SU-DHL-6 (cell line): ENCODE results near the gene RANBP3.

Experiments
- H2AFZ ChIP-seq: fragments of 200-600 bp; sonication (generic); 2 replicates; pipeline ENCODE4 v1.6.1; 2014; ENCODE audit warnings: low read depth, mild to moderate bottlenecking, moderate library complexity, mixed read lengths, antibody characterized with exemption, low read length; ENCODE audit not compliant: severe bottlenecking
- H3F3A ChIP-seq: fragments of 200-600 bp; shearing (Covaris generic); 2 replicates; pipeline ENCODE4 v1.6.0; 2016; ENCODE audit warnings: antibody characterized with exemption, mild to moderate bottlenecking; ENCODE audit not compliant: insufficient read depth
- H3K27ac ChIP-seq: fragments of 200-600 bp; sonication (generic); 2 replicates; pipeline ENCODE4 v1.5.1; 2016; ENCODE audit warnings: low read depth, mild to moderate bottlenecking, low read length, moderate library complexity, mixed read lengths
- H3K27me3 ChIP-seq: fragments of 200-600 bp; sonication (generic), shearing (Covaris generic); 2 replicates; pipeline ENCODE4 v1.6.0; 2014; ENCODE audit warnings: mild to moderate bottlenecking, low read length
- H3K36me3 ChIP-seq: fragments of 200-600 bp; sonication (generic); 2 replicates; pipeline ENCODE4 v1.6.1; 2014; ENCODE audit warnings: mild to moderate bottlenecking, low read length, mixed read lengths
- H3K4me2 ChIP-seq: fragments of 300-600, 200-600 bp; shearing (Covaris generic), sonication (generic); 2 replicates; pipeline ENCODE4 v1.6.0; 2014; ENCODE audit warnings: low read length, low read depth, mild to moderate bottlenecking; ENCODE audit not compliant: poor library complexity, severe bottlenecking
- H3K4me3 ChIP-seq: fragments of 200-600 bp; sonication (generic); 2 replicates; pipeline ENCODE4 v1.5.1; 2014; ENCODE audit warnings: antibody characterized with exemption, low read length, mild to moderate bottlenecking, mixed read lengths; ENCODE audit not compliant: insufficient read depth, poor library complexity, severe bottlenecking
- H3K79me2 ChIP-seq: fragments of 200-600 bp; sonication (generic); 2 replicates; pipeline ENCODE4 v1.6.1; 2014; ENCODE audit warnings: mild to moderate bottlenecking, low read length, moderate library complexity; ENCODE audit not compliant: insufficient read depth
- H3K9ac ChIP-seq: fragments of 200-600 bp; sonication (generic); 2 replicates; pipeline ENCODE4 v1.7.0; 2014; ENCODE audit warnings: mild to moderate bottlenecking, low read length
- H3K9me2 ChIP-seq: fragments of 200-600 bp; sonication (generic); replicated peaks from 2 replicates; pipeline ENCODE4 v1.6.1; 2014; ENCODE audit warnings: low read length; ENCODE audit not compliant: insufficient read depth
- H3K9me3 ChIP-seq: fragments of 200-600 bp; sonication (generic); 2 replicates; pipeline ENCODE4 v1.6.1; 2014; ENCODE audit warnings: low read length, mixed read lengths; ENCODE audit not compliant: insufficient read depth
- H4K20me1 ChIP-seq: fragments of 200-600 bp; sonication (generic); 2 replicates; pipeline ENCODE4 v1.6.1; 2014; ENCODE audit warnings: low read depth, mild to moderate bottlenecking, antibody characterized with exemption, low read length, moderate library complexity, mixed read lengths
- EZH2phosphoT487 ChIP-seq: fragments of 200-600 bp; sonication (generic), shearing (Covaris generic); conservative IDR thresholded peaks from 2 replicates; pipeline ENCODE4 v1.6.1; 2018; ENCODE audit warnings: mild to moderate bottlenecking, antibody characterized with exemption, low read length, moderate library complexity, mixed read lengths
- TF ChIP-seq, protein P1 (sequence below): fragments of 200-600 bp; sonication (generic); IDR thresholded peaks from one replicate; pipeline ENCODE4 v1.5.1; 2017; ENCODE audit warnings: antibody characterized with exemption, mild to moderate bottlenecking, low read length, moderate library complexity; ENCODE audit not compliant: insufficient read depth, poor library complexity, severe bottlenecking

RANBP3 gene

DNA sequence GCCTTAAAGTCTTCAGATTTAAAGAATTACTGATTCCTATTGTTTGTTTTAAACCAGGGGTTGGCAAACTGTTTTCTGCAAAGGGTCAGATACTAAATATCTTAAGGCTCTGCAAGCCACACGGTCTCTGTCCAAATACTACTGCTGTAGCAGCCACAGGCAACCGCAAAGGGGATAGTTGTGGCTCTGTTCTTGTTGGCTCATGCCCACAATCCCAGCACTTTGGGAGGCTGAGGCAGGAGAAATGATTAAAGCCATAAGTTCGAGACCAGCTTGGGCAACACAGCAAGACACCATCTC is 22.4 kb downstream of the RANBP3 start:
- Histone ChIP-seq H4K20me1 (peaks cover 24% of the 10 kb centered on the region; the same call in 1 of the 2 replicates), H3K9me3 (no peaks in the 10 kb centered on the region), H3K9ac (no peak overlapping the region), H3F3A (peaks cover 10% of the 10 kb centered on the region; the same call in 1 of the 2 replicates), H3K4me2 (no peak overlapping the region), H2AFZ (no peak overlapping the region), H3K27me3 (no peaks in the 10 kb centered on the region), H3K36me3 (no peaks in the 10 kb centered on the region), H3K27ac (no peak overlapping the region), H3K9me2 (no peaks in the 10 kb centered on the region), H3K4me3 (no peak overlapping the region), H3K79me2 (peaks cover 100% of the 10 kb centered on the region)
- TF ChIP-seq, protein P1, sequence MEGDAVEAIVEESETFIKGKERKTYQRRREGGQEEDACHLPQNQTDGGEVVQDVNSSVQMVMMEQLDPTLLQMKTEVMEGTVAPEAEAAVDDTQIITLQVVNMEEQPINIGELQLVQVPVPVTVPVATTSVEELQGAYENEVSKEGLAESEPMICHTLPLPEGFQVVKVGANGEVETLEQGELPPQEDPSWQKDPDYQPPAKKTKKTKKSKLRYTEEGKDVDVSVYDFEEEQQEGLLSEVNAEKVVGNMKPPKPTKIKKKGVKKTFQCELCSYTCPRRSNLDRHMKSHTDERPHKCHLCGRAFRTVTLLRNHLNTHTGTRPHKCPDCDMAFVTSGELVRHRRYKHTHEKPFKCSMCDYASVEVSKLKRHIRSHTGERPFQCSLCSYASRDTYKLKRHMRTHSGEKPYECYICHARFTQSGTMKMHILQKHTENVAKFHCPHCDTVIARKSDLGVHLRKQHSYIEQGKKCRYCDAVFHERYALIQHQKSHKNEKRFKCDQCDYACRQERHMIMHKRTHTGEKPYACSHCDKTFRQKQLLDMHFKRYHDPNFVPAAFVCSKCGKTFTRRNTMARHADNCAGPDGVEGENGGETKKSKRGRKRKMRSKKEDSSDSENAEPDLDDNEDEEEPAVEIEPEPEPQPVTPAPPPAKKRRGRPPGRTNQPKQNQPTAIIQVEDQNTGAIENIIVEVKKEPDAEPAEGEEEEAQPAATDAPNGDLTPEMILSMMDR: no peak
- TF ChIP-seq EZH2phosphoT487: no peak

DNA sequence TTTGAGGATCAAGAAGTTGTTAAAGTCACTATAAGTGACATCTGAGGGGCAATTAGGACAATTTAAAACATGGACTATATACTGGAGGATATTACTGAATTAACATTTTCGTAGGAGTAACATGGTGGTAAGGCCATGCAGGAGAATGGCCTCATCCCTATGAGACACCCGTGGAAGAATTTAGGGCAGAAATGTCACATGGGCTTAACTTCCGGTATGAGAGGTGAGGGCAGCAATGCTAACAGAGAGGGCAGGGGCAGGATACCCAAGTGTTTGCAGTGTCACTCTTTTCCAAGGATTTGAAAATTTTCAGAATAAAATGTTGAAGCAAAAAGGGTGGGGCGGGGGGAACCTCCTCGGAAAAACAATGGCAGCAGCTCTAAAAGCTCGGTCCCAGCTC is 23.6 kb downstream of the RANBP3 start:
- H3K27ac ChIP-seq: no peak overlapping the region
- H3K4me2 ChIP-seq: no peak overlapping the region
- H3K9ac ChIP-seq: no peak overlapping the region
- H4K20me1 ChIP-seq: peaks cover 24% of the 10 kb centered on the region; the same call in 1 of the 2 replicates
- no peaks in the 10 kb centered on the region for H3K27me3 ChIP-seq
- H3K9me3 ChIP-seq: no peaks in the 10 kb centered on the region
- peaks cover 15% of the 10 kb centered on the region; the same call in 1 of the 2 replicates for H3F3A ChIP-seq
- no peaks in the 10 kb centered on the region for H3K36me3 ChIP-seq
- TF ChIP-seq, protein P1: no peak
- TF ChIP-seq EZH2phosphoT487: no peak
- H3K4me3 ChIP-seq: no peak overlapping the region
- no peaks in the 10 kb centered on the region for H3K9me2 ChIP-seq
- H2AFZ ChIP-seq: no peak overlapping the region
- H3K79me2 ChIP-seq: peaks cover 99% of the 10 kb centered on the region

DNA sequence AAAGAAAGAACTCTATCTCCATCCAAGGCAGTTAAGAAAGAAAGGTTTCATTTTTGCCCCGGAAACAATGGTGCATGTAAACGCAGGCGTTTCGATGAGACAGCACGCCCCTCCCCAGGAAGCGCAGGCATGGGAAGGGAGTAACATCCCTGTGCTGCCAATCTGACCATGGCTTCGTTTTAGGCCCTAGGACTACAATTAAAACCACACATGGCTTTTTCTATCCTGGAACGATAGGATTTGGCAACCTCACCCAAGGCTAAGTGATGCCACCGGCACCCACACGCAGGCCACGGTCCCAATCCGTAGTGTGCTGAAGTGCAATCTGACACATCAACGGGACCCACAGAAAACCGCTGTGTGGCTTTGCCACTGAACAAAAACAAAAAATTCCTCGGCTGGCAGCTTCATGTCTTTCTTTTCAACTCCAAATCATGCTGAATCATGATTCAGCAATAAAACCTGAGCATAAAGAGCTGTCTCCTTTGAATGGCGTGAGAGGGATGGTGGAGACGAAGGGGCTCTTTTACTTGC is 24.2 kb downstream of the RANBP3 start:
- Histone ChIP-seq H4K20me1 (peaks cover 24% of the 10 kb centered on the region; the same call in 1 of the 2 replicates), H3K9ac (no peak overlapping the region), H3K9me3 (no peaks in the 10 kb centered on the region), H3K27me3 (no peaks in the 10 kb centered on the region), H3K36me3 (no peaks in the 10 kb centered on the region), H3K27ac (no peak overlapping the region), H2AFZ (no peak overlapping the region), H3K4me3 (no peak overlapping the region), H3F3A (peaks cover 15% of the 10 kb centered on the region; the same call in 1 of the 2 replicates), H3K79me2 (peaks cover 99% of the 10 kb centered on the region), H3K4me2 (no peak overlapping the region), H3K9me2 (no peaks in the 10 kb centered on the region)
- no peak for TF ChIP-seq EZH2phosphoT487
- TF ChIP-seq, protein P1: no peak
